Chondrocyte (in vitro differentiated cells): ENCODE results near the gene CLCN4. TPM values are rescaled to one million over a fixed set of nuclear protein-coding genes. Genes with fewer than 3 reads are reported as not detected.

Experiments used
- DNase-seq: peaks from one replicate; pipeline ENCODE4 v3.0.0; 2021; ENCODE audit warnings: mixed read lengths, low spot score
- H3K27ac Mint-ChIP-seq: one replicate; pipeline ENCODE4 v1.8.0; 2021; ENCODE audit warnings: mild to moderate bottlenecking, moderate library complexity, mixed read lengths; ENCODE audit not compliant: unreplicated experiment
- H3K27me3 Mint-ChIP-seq: 2 replicates; pipeline ENCODE4 v1.8.0; 2021; ENCODE audit warnings: low read depth, mixed read lengths
- H3K36me3 Mint-ChIP-seq: 2 replicates; pipeline ENCODE4 v1.8.0; 2021; ENCODE audit warnings: low read depth, mixed read lengths
- H3K4me1 Mint-ChIP-seq: 2 replicates; pipeline ENCODE4 v1.8.0; 2021; ENCODE audit warnings: low read depth, mild to moderate bottlenecking, mixed read lengths
- H3K4me3 Mint-ChIP-seq: one replicate; pipeline ENCODE4 v1.8.0; 2021; ENCODE audit warnings: mild to moderate bottlenecking, moderate library complexity, mixed read lengths; ENCODE audit not compliant: unreplicated experiment
- H3K9me3 Mint-ChIP-seq: 2 replicates; pipeline ENCODE4 v1.8.0; 2021; ENCODE audit warnings: low read depth, mixed read lengths
- total RNA-seq: library from RNA; stranded (reverse); gene quantifications from 3 replicates; pipeline ENCODE4 v1.2.1, GENCODE V29; 2021
- TF ChIP-seq, protein P1 (sequence below): fragments of 200-600 bp; sonication (generic); IDR thresholded peaks from 2 replicates; pipeline ENCODE4 v1.5.0; 2021; ENCODE audit warnings: antibody characterized with exemption, mild to moderate bottlenecking, moderate library complexity

The CLCN4 gene
- total RNA-seq, 1 donor from 2014 or later, result 2.2 TPM

DNA sequence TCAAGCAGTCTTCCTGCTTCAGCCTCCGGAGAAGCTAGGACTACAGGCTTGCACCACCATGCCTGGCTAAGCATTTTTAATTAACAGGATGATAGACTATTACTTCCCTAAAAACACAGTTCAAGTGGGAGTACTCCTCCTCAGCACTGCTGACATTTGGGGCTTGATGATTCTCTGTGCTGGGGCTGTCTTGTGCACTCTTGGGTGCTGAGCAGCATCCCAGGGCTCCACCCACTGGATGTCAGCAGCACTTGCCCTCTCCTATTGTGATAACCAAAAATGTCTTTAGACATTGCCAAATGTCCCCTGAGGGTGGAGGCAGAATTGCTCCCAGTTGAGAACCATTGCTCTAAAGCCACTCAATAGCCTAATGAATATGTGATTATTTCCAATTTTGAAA, 60.4 kb downstream of the CLCN4 start:
- TF ChIP-seq, protein P1, sequence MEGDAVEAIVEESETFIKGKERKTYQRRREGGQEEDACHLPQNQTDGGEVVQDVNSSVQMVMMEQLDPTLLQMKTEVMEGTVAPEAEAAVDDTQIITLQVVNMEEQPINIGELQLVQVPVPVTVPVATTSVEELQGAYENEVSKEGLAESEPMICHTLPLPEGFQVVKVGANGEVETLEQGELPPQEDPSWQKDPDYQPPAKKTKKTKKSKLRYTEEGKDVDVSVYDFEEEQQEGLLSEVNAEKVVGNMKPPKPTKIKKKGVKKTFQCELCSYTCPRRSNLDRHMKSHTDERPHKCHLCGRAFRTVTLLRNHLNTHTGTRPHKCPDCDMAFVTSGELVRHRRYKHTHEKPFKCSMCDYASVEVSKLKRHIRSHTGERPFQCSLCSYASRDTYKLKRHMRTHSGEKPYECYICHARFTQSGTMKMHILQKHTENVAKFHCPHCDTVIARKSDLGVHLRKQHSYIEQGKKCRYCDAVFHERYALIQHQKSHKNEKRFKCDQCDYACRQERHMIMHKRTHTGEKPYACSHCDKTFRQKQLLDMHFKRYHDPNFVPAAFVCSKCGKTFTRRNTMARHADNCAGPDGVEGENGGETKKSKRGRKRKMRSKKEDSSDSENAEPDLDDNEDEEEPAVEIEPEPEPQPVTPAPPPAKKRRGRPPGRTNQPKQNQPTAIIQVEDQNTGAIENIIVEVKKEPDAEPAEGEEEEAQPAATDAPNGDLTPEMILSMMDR, result no peak
- peaks cover 2% of the 10 kb centered on the region for H3K36me3 Mint-ChIP-seq
- no peaks in the 10 kb centered on the region for H3K27me3 Mint-ChIP-seq
- H3K4me3 Mint-ChIP-seq, result no peak overlapping the region
- no peak for DNase-seq
- H3K9me3 Mint-ChIP-seq, result peaks cover 6% of the 10 kb centered on the region
- H3K4me1 Mint-ChIP-seq, result no peaks in the 10 kb centered on the region
- H3K27ac Mint-ChIP-seq, result no peak overlapping the region

DNA sequence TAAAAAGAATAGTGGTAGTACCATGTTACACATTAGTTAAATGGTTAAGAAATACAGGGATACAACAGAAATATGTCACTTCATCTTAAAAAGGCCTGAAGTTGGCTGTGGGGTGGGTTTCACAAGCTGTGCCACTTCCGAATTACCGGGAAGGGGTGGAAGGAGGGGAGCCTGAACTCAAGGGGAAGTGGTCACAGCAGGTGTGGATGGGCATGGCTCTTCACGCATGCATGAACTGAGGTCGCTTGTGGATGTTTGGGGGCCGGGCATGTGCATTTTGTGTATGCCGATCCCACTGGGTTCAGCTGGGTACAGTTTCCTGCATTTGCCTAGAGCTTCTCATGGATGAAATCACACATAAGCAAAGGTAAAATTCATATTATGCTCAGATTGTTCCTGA, 64.9 kb downstream of the CLCN4 start:
- no peaks in the 10 kb centered on the region for H3K27me3 Mint-ChIP-seq
- TF ChIP-seq, protein P1, result no peak
- peaks cover 2% of the 10 kb centered on the region for H3K36me3 Mint-ChIP-seq
- DNase-seq, result no peak
- peaks cover 22% of the 10 kb centered on the region for H3K9me3 Mint-ChIP-seq
- no peaks in the 10 kb centered on the region for H3K4me1 Mint-ChIP-seq
- H3K4me3 Mint-ChIP-seq, result no peak overlapping the region
- no peak overlapping the region for H3K27ac Mint-ChIP-seq

DNA sequence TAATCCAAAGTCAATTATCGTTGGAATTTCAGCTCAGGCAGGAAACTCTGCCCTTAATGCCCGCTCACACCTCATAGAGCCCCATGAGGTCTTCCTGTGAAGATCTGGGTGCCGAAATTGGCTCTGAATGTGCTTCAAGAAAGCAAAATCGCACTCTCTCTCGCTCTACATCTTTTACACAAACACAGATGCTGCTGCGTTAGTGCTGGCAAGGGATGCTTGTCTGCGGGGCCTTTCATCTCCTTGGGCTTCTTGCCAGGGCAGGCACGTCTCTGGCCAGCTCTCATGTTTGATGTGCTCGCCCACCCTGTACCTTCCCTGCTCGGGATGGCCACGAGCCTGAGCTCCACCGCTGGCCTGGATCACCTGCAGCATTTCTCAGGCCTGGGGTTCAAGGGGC, 66.5 kb downstream of the CLCN4 start:
- H3K4me3 Mint-ChIP-seq, result no peak overlapping the region
- H3K27ac Mint-ChIP-seq, result no peak overlapping the region
- DNase-seq, result no peak
- TF ChIP-seq, protein P1, result no peak
- no peaks in the 10 kb centered on the region for H3K27me3 Mint-ChIP-seq
- no peaks in the 10 kb centered on the region for H3K4me1 Mint-ChIP-seq
- H3K9me3 Mint-ChIP-seq, result peaks cover 22% of the 10 kb centered on the region
- peaks cover 2% of the 10 kb centered on the region for H3K36me3 Mint-ChIP-seq

DNA sequence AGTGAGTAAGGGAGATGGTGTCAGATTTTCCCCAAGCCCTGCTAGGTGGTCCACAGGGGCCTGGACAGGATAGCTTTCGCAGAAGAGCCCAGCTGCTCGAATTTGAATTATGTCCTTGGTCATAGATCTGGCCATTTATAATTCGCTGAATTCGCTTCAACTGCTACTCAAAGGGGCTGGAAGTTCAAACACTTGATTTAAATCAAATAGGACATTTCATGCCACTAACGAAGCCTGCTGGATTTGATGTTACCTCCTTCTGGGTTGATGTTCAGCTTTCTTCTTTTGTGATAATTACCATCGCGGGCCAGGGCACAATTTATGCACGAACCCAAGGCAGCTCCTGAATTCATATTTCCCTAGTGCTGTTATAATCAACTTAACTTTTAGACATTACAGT, 67.0 kb downstream of the CLCN4 start:
- TF ChIP-seq, protein P1, result no peak
- H3K9me3 Mint-ChIP-seq, result peaks cover 20% of the 10 kb centered on the region
- no peak for DNase-seq
- no peak overlapping the region for H3K27ac Mint-ChIP-seq
- H3K36me3 Mint-ChIP-seq, result peaks cover 2% of the 10 kb centered on the region
- no peaks in the 10 kb centered on the region for H3K27me3 Mint-ChIP-seq
- H3K4me3 Mint-ChIP-seq, result no peak overlapping the region
- no peaks in the 10 kb centered on the region for H3K4me1 Mint-ChIP-seq

DNA sequence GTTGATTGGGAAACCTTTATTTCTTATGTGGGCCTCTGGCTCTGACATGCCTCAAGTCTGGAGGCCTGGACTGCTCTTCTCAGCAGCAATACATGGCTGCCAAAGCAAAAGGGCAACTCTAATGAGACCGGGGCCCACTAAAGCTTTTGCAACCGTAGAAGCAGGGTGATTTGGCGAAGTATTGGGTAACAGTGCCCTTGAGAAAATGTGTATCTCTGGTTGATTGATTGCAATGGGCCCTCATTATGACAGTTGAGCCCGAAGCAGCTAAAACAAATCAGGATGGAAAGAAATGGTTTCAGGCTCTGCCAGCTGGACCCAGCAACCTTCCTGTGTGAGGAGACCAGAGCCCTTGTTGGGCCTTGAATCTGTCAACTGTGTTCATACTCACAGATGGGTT, 73.4 kb downstream of the CLCN4 start:
- H3K27ac Mint-ChIP-seq, result no peak overlapping the region
- H3K4me1 Mint-ChIP-seq, result no peaks in the 10 kb centered on the region
- DNase-seq, result no peak
- peaks cover 23% of the 10 kb centered on the region for H3K9me3 Mint-ChIP-seq
- H3K4me3 Mint-ChIP-seq, result no peak overlapping the region
- TF ChIP-seq, protein P1, result no peak
- H3K36me3 Mint-ChIP-seq, result peaks cover 2% of the 10 kb centered on the region
- no peaks in the 10 kb centered on the region for H3K27me3 Mint-ChIP-seq
